HUES6 (cell line): Measurements from ENCODE around the gene SNCAIP.

Experiments used
- H3K27ac ChIP-seq: 2 replicates; pipeline ENCODE4 v1.7.0; 2013; ENCODE audit warnings: low read depth, mild to moderate bottlenecking, low read length, inconsistent platforms
- H3K27me3 ChIP-seq: 2 replicates; pipeline ENCODE4 v1.6.1; 2013; ENCODE audit warnings: low read length; ENCODE audit not compliant: control insufficient read depth, insufficient read depth
- H3K36me3 ChIP-seq: 2 replicates; pipeline ENCODE4 v1.6.1; 2013; ENCODE audit warnings: low read length; ENCODE audit not compliant: control insufficient read depth, insufficient read depth
- H3K4me1 ChIP-seq: 2 replicates; pipeline ENCODE4 v1.6.1; 2013; ENCODE audit warnings: low read length; ENCODE audit not compliant: control insufficient read depth, insufficient read depth
- H3K4me3 ChIP-seq: 2 replicates; pipeline ENCODE4 v1.5.1; 2013; ENCODE audit warnings: low read depth, low read length
- H3K9ac ChIP-seq: one replicate; pipeline ENCODE4 v1.6.1; 2013; ENCODE audit warnings: mild to moderate bottlenecking, low read length
- H3K9me3 ChIP-seq: 2 replicates; pipeline ENCODE4 v1.6.1; 2013; ENCODE audit warnings: low read depth, low read length; ENCODE audit not compliant: control insufficient read depth, insufficient read depth

SNCAIP gene

DNA sequence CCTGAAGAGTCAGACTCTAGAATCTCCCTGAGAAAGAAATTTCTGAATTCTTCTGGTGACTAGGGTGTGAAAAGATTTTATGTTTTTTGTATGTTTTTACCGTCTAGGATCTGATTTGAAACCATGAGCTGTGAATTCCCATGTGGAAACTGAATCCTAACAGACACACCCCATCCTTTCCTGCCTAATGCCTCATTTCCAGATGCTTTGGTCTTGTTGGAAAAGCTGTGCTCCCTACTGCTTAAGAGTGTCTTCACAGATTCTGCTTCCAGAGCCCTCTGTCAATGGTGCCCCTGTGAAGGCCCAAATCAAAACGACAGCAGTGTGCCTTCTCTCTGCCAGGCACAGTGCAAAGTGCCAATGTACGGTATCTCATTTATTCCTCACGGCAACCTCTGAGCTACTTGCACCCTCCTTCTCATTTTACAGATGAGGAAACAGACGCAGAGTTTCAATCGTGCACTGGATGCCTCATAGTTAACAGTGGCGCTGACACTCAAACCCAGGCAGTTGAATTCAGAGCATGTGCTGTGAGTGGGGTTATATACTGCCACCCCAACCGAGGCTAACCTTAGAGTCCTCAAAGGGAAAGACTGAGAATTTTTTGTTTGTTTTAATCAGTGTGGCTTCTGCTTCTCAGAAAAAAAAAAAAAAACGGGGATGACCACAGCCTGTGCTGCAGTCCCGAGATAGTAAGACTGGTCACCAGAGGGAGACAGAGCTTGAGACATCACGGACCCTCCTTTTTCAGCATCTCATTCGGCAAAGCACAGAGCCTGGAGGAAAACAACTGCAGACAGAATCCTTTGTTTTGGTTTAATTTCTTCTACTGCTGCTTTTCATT lies 188.4 kb downstream of the SNCAIP start:
- no peaks in the 10 kb centered on the region for H3K27me3 ChIP-seq
- H3K27ac ChIP-seq, result no peak overlapping the region
- H3K36me3 ChIP-seq, result no peaks in the 10 kb centered on the region
- H3K4me3 ChIP-seq, result no peak overlapping the region
- H3K4me1 ChIP-seq, result peaks cover 12% of the 10 kb centered on the region; the same call in 1 of the 2 replicates
- H3K9me3 ChIP-seq, result no peaks in the 10 kb centered on the region
- no peak overlapping the region for H3K9ac ChIP-seq

DNA sequence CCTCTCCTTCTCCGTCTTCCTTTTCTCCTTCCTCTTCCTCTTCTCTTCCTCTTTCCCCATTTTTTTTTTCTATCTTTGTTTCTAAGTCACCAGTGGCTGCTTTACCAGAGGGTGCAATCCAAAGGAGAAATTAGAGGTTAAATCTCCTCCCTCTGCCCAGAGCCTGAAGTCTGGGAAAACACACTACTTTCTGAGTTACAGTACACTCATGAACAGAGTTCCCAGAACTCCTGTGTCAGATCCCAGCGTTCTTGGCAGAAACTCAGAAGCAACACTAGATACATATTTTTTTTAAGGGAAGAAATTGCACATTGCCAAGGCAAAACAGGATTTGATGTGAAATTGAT lies 189.0 kb downstream of the SNCAIP start:
- H3K36me3 ChIP-seq, result no peaks in the 10 kb centered on the region
- no peak overlapping the region for H3K4me3 ChIP-seq
- H3K4me1 ChIP-seq, result peaks cover 12% of the 10 kb centered on the region; the same call in 1 of the 2 replicates
- H3K27ac ChIP-seq, result no peak overlapping the region
- no peak overlapping the region for H3K9ac ChIP-seq
- H3K27me3 ChIP-seq, result no peaks in the 10 kb centered on the region
- H3K9me3 ChIP-seq, result no peaks in the 10 kb centered on the region

- H3K9me3 ChIP-seq, result no peaks in the 10 kb centered on the region
- no peaks in the 10 kb centered on the region for H3K27me3 ChIP-seq
- no peaks in the 10 kb centered on the region for H3K36me3 ChIP-seq
- H3K4me3 ChIP-seq, result no peak overlapping the region
- no peak overlapping the region for H3K27ac ChIP-seq
- no peak overlapping the region for H3K9ac ChIP-seq
- H3K4me1 ChIP-seq, result no peaks in the 10 kb centered on the region
Measured at GRCh38 chr5:122507045-122507444, 195.0 kb downstream of the SNCAIP start.

DNA sequence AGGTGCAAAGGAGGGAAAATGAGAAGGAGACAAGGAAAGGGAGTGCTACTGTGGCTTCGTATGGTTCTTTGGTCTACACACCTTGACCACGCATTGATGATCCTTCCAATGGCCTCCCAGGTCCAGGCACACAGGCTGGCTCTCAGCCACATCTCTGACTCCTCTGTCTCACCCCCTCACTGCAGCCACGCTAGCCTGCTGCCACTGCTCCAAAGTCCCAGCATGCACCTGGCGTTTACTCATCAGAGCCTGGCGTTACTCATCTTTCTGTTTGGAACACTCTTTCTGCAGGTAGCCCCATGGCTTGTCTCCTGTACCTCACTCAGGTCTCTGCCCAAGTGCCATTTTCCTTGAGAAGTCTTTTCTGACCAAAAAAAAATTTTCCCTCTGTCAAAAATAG lies 195.5 kb downstream of the SNCAIP start:
- H3K4me3 ChIP-seq, result no peak overlapping the region
- H3K9ac ChIP-seq, result no peak overlapping the region
- H3K4me1 ChIP-seq, result no peaks in the 10 kb centered on the region
- no peaks in the 10 kb centered on the region for H3K27me3 ChIP-seq
- no peaks in the 10 kb centered on the region for H3K36me3 ChIP-seq
- H3K9me3 ChIP-seq, result no peaks in the 10 kb centered on the region
- H3K27ac ChIP-seq, result no peak overlapping the region

DNA sequence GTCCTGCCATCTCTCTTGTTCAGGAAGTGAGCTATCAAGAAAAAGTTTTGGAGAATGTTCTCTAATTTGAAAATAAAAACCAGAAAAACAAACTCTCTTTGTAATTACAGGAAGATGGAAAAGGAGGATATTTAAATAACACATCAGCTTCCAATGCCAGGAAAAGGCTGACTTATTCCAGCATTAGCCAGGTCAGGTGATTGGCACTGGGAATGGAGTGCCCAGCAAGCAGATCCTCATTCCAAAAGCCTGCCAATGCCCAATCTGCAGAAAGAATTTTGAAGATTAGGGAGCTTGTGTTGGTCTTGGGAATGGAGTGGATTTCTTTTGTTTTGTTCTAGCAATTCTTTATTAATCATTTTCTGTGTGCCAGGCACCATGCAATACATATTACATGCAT lies 196.6 kb downstream of the SNCAIP start:
- H3K36me3 ChIP-seq, result no peaks in the 10 kb centered on the region
- H3K4me3 ChIP-seq, result no peak overlapping the region
- H3K27ac ChIP-seq, result no peak overlapping the region
- H3K9me3 ChIP-seq, result no peaks in the 10 kb centered on the region
- no peaks in the 10 kb centered on the region for H3K27me3 ChIP-seq
- no peaks in the 10 kb centered on the region for H3K4me1 ChIP-seq
- H3K9ac ChIP-seq, result no peak overlapping the region
